Daoy (cell line): Measurements from ENCODE around the gene BEND5. TPM values are rescaled to one million over a fixed set of nuclear protein-coding genes. Genes with fewer than 3 reads are reported as not detected.

Experiments
- DNase-seq: peaks from one replicate; pipeline ENCODE4 v3.0.0-alpha.2; 2015; ENCODE audit warnings: low read depth
- total RNA-seq: library from RNA; depleted of rRNA; stranded (reverse); fragments of >200 nt; shearing (Covaris generic); gene quantifications from 2 replicates; pipeline ENCODE4 v1.2.3, GENCODE V29; 2014

Gene BEND5
- total RNA-seq, 1 experiment from 2014 or later, result 3.1 TPM

- no peak for DNase-seq
Measured at GRCh38 chr1:48765335-48765734, 11.4 kb downstream of the BEND5 start.

- peak; percentile 13 for DNase-seq
Measured at GRCh38 chr1:48761986-48762385, 14.7 kb downstream of the BEND5 start.

- DNase-seq, result peak; percentile 9
Measured at GRCh38 chr1:48761411-48761810, 15.3 kb downstream of the BEND5 start.

GRCh38 chr1:48760857-48761256 lies 15.8 kb downstream of the BEND5 start:
- DNase-seq, result no peak

GRCh38 chr1:48758976-48759375 lies 17.7 kb downstream of the BEND5 start:
- no peak for DNase-seq

GRCh38 chr1:48757363-48757762 lies 19.3 kb downstream of the BEND5 start:
- no peak for DNase-seq

GRCh38 chr1:48756683-48757316 lies 19.9 kb downstream of the BEND5 start:
- no peak for DNase-seq

- DNase-seq, result no peak
Measured at GRCh38 chr1:48753293-48753692, 23.4 kb downstream of the BEND5 start.

- DNase-seq, result no peak
Measured at GRCh38 chr1:48750109-48750508, 26.6 kb downstream of the BEND5 start.

- DNase-seq, result no peak
Measured at GRCh38 chr1:48749068-48749467, 27.6 kb downstream of the BEND5 start.

GRCh38 chr1:48746906-48747305 lies 29.8 kb downstream of the BEND5 start:
- no peak for DNase-seq

- no peak for DNase-seq
Measured at GRCh38 chr1:48744032-48744431, 32.7 kb downstream of the BEND5 start.

GRCh38 chr1:48743480-48743879 lies 33.2 kb downstream of the BEND5 start:
- DNase-seq, result no peak

GRCh38 chr1:48741380-48741779 lies 35.3 kb downstream of the BEND5 start:
- DNase-seq, result peak; percentile 25

- DNase-seq, result no peak
Measured at GRCh38 chr1:48740621-48741020, 36.1 kb downstream of the BEND5 start.

- no peak for DNase-seq
Measured at GRCh38 chr1:48739091-48739490, 37.6 kb downstream of the BEND5 start.

GRCh38 chr1:48738356-48738755 lies 38.3 kb downstream of the BEND5 start:
- no peak for DNase-seq

- DNase-seq, result no peak
Measured at GRCh38 chr1:48735796-48736195, 40.9 kb downstream of the BEND5 start.

- DNase-seq, result no peak
Measured at GRCh38 chr1:48730164-48730910, 46.4 kb downstream of the BEND5 start.

GRCh38 chr1:48728584-48728983 lies 48.1 kb downstream of the BEND5 start:
- no peak for DNase-seq

- no peak for DNase-seq
Measured at GRCh38 chr1:48726557-48727215, 50.0 kb downstream of the BEND5 start.

- DNase-seq, result no peak
Measured at GRCh38 chr1:48726139-48726538, 50.6 kb downstream of the BEND5 start.
